ENCODE results near the gene GNB3.

Gene GNB3

DNA sequence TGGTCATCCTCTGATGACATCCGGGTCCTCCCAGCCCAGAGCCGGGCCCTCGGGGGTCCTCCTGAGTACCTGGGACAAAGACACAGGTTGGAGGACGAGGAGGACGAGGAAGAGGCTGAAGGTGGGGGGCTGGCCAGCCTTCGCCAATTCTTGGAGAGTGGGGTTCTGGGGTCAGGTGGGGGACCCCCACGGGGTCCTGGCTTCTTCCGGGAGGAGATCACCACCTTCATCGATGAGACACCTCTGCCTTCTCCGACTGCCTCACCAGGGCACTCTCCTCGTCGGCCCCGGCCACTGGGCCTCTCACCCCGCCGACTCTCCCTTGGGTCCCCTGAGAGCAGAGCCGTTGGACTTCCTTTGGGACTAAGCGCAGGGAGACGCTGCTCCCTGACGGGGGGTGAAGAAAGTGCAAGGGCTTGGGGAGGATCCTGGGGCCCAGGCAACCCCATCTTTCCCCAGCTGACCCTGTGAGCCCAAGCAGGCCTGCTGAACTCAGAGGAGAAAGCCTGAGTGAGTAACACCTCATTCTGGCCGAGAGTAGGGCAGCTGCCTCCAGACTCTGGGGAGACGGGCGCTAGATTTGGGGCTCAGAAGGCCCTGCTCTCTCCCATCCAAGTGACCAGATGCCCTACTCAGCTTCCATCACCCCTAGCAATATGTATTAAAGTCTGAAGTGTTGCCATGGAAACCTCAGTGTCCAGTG lies 13.8 kb upstream of the GNB3 start:
- H3K4me3 ChIP-seq (ENCODE audit: control insufficient read depth, low read depth, low read length): peak overlapping the region; percentile 29
- TF ChIP-seq CTCF (IDR thresholded peaks at IDR 0.05; ENCODE audit: control insufficient read depth, insufficient read depth, low read depth, low read length, missing control alignments): no peak
- no peak for DNase-seq (ENCODE audit: low read depth)

DNA sequence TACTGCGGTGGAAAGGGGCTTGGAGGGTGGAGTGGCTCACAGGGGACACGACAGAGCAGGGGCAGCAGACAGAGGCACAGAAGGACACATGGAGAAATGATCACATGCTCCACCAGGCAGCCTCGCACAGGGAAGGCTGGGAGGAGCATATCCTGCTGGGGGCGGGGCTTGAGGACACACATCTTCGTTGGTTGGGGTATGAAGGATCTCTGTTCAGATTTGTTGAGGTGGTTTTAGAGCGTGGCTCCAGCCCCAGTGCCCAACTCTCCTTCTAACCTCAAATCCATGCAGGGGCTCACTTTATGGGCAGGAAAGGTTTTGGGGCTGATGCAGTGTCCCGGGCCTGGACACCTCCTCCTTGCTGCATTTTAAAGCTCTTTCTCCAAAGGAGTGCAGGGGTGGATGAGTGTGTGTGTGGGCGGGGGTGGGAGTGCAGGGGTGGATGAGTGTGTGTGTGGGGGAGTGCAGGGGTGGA lies 13.3 kb upstream of the GNB3 start:
- no peak for DNase-seq (ENCODE audit: low read depth)
- TF ChIP-seq CTCF (IDR thresholded peaks at IDR 0.05; ENCODE audit: control insufficient read depth, insufficient read depth, low read depth, low read length, missing control alignments): no peak
- H3K4me3 ChIP-seq (ENCODE audit: control insufficient read depth, low read depth, low read length): peak overlapping the region; percentile 29

GRCh38 chr12:6827982-6828780 lies 12.5 kb upstream of the GNB3 start, which contains the start of gene P3H3:
P3H3 (plus strand) TSS chr12:6828407; CDS start chr12:6828441, 34 bp downstream.
- H3K4me3 ChIP-seq (ENCODE audit: control insufficient read depth, low read depth, low read length): peak within 1 kb of the TSS; percentile 53
- no peak for DNase-seq (ENCODE audit: low read depth)
- TF ChIP-seq CTCF (IDR thresholded peaks at IDR 0.05; ENCODE audit: control insufficient read depth, insufficient read depth, low read depth, low read length, missing control alignments): no peak

DNA sequence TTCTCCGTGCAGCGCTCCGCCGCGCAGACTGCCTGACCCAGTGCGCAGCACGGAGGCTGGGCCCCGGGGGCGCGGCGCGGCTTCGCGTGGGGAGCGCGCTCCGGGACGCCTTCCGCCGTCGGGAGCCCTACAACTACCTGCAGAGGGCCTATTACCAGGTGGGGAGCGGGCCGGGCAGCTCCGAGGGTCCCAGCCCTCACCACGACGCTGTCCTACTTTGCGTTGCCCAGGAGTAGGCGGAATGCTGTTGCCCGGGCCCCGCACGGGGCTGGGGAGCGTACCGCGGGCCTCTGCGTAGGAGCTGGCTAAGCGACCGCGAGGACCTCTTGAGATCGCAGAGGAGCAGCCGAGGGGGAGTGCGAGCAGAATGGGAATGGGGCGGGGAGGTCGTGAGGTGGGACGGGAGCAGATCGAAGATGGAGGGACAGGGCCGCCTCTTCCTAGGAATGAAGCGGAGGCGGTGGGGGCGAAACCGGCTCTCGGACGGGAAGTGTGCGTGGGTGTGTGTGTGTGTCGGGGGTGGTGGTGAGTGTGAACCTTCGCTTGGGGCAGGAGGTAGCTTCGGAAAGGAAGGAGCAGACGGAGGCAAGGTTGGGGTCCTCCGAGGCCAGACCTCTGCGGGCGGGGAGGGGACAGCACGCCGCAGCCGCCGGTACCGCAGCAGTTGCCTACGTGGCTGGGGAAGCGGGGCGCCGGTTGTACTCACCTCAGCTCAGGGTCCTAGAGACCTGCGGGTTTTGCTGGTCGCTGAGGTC lies 11.8 kb upstream of the GNB3 start:
- no peak for DNase-seq (ENCODE audit: low read depth)
- no peak for TF ChIP-seq CTCF (IDR thresholded peaks at IDR 0.05; ENCODE audit: control insufficient read depth, insufficient read depth, low read depth, low read length, missing control alignments)
- H3K4me3 ChIP-seq (ENCODE audit: control insufficient read depth, low read depth, low read length): peak overlapping the region; percentile 53

DNA sequence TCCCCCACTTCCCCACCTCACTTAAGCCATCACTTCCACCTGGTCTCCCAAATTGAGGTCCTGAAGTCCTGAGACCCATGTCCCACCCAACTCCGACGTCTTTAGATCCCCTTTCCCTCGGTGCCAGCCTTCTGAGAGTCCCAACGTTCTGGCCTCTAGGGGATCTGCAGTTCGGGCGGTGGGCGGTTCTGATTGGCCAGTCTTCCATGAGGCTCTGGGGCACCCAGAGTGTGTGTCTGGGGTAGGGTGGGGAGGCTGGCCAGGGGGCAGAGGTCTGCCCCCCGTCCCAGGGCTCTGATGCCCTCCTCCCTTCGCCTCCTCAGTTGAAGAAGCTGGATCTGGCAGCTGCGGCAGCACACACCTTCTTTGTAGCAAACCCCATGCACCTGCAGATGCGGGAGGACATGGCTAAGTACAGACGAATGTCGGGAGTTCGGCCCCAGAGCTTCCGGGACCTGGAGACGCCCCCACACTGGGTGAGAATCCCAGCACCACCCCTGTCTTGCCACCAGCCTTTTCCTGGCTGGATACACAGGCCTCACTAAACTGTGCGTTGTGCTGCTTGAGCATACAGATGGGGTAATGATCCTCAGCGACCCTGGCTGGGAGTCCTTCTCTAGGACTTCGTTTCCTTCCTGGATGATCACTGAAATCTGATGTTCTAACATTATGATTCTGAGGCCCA lies 11.0 kb upstream of the GNB3 start:
- peak; percentile 48 for TF ChIP-seq CTCF (IDR thresholded peaks at IDR 0.05; ENCODE audit: control insufficient read depth, insufficient read depth, low read depth, low read length, missing control alignments)
- peak overlapping the region; percentile 53 for H3K4me3 ChIP-seq (ENCODE audit: control insufficient read depth, low read depth, low read length)
- DNase-seq (ENCODE audit: low read depth): no peak

All from AG09309 (cell line).